ENCODE data around the gene FGD2.
"Not testable (repeated sequence)": the region's sequence is repeated elsewhere in the genome, so short reads cannot be mapped to it uniquely, and the experiment has no call there.

The FGD2 gene

GRCh38 chr6:36990401-36990800 lies 15.1 kb upstream of the FGD2 start:
- DNase-seq (ENCODE audit: low read depth in 2 of 2), result not testable (repeated sequence)

DNA sequence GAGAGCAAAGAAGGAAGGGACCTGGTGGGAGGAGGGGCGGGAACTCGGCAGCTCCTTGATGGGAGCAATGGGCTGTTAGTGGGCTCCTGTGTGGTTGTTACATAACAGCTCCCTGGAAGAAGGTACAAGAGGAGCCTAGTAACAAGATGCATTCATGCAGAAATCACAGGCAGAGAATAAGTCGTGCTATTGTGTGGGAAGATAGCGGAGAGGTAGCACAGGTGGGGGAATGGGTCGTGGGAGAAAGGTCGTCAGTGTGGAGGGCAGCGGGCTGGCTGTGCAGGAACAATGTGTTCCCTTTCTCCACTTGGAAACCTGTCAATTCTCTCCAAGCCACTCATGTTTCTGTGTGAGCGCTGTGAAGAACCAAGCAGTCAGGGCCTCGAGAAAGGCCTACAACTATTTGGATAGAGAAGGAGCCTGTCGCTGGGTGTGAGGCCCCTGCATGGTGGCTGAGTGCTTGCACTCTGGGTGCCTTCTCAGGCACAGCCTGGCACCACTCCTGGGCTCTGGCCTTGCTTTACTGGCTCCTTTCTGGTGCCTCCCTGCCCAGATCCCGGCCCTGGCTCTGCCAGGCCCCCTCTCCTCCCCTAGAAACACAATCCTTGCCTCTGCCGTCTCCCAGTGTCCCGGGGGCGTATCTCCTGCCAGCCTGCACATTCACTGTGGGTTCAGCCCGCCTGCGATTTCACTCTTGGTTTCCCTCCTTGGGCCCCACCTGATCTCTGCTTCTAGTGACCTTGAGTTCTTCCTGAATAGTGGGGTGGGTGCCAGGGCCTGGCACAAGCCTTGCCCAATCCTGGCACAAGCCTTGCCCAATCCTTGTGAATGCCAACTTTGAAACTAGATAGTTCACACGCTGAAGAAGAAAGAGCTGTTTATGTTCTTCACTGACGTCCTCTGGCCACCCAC lies 7.4 kb upstream of the FGD2 start:
- no peak for DNase-seq (ENCODE audit: low read depth in 2 of 2)

DNA sequence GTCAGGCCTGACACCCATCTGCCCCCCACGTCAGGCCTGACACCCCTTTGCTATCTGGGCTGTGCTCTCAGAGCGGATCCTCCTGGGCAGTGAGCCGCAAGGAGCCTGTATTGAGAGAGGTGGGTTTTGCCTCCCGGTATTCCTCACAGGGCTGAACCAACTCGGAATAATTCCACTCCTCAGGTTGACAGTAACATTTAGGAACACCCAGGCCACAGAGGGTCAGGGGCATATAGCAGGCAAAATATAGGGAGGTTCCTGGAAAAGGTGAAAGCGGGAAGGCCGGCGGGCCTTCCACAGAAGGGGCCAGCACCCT lies 6.8 kb upstream of the FGD2 start:
- no peak for DNase-seq (ENCODE audit: low read depth in 2 of 2)

DNA sequence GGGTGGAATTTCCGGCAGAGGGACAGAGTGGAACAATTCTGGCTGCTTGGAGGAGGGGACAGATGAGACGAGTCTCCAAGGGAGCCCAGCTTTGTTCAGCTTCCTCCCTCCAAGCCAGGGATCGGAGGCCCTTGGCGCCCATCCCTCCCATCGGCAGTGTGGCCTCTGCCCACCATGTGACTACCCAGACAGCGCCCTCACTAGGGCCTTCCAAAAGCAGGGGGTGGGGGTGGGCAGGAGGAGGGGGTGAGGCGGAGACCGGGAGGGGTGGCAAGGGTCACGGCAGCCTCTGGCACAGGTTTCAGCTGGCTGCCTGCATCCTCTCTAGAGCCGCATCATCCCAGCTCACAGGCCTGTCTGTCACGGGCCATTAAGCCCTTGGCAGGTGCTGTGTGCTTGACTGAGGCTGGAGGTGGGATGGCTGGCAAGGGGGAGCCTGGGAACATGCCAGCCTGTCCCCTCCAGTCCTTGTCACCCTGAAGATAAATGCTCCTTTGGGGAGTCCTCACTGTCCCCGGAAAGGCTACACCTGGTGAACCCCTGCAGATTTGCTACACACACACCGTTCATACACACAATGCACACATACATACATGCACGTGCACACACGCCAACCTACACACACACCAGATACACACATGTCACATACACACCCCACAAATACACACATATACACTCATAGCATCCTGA lies 6.2 kb upstream of the FGD2 start:
- DNase-seq (ENCODE audit: low read depth in 2 of 2), result no peak

DNA sequence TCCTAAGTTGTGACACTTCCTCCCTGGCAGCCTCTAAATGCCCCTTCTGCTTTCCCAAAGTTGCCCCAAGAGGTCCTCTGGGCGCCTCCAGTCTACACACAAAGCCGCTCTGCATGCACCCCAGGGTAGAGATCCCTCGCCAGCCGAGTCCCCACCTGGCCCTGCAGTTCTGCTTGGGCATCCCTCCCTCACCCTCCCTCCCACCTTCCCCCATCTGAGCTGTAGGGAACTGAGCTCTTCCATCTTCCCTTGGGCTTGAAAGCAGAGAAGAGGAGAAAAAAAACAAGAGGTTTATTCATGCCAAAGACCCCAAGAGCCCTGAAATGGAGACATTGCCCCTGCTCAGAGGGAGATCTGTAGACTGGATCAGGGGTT lies 5.7 kb upstream of the FGD2 start:
- no peak for DNase-seq (ENCODE audit: low read depth in 2 of 2)

DNA sequence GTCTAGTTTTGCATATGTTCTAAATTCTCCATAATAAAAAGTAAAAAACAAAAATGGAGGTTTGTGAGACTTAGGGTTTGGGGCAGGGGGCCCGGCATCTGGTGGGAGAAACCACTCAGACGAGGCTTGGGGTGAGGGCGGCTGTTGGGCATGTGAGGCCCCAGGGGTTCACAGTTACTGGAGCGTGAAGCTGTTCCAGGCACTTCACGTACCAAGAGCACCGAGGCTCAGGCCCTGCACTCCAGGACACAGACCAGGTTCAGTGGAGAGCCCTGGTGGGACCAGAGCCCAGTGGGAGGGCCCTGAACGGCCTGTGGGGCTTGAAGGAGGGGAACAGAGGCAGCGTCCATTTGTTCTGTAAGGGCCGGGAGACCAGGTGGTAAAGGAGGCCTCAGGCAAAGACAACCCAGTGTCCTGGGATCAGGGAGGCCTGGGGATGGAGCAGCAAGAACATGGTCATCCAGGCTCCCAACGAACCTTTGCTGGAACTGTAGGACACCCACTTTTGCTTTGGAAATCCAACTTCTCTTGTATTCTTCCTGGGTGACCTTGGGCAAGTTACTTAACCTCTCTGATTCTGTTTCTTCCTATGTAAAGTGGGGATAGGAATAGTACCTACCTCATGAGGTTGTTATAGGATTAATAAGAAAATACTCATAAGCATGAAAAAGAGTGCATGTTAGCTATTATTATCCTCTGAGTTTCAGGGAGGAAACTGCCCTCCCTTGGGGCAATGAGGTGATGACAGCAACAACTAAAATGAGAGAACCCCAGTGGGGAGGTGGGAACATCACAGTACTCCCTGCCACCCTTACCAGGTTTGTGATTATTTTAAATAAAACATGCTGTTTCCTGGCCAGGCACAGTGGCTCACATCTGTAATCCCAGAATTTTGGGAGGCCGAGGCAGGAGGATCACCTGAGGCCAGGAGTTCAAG lies 1.1 kb upstream of the FGD2 start:
- no peak for DNase-seq (ENCODE audit: low read depth in 2 of 2)

- DNase-seq (ENCODE audit: low read depth in 2 of 2), result no peak
Measured at GRCh38 chr6:37005827-37006567, 542 bp downstream of the FGD2 start.

- DNase-seq (ENCODE audit: low read depth in 2 of 2), result no peak
Measured at GRCh38 chr6:37006793-37007339, 1.4 kb downstream of the FGD2 start.

DNA sequence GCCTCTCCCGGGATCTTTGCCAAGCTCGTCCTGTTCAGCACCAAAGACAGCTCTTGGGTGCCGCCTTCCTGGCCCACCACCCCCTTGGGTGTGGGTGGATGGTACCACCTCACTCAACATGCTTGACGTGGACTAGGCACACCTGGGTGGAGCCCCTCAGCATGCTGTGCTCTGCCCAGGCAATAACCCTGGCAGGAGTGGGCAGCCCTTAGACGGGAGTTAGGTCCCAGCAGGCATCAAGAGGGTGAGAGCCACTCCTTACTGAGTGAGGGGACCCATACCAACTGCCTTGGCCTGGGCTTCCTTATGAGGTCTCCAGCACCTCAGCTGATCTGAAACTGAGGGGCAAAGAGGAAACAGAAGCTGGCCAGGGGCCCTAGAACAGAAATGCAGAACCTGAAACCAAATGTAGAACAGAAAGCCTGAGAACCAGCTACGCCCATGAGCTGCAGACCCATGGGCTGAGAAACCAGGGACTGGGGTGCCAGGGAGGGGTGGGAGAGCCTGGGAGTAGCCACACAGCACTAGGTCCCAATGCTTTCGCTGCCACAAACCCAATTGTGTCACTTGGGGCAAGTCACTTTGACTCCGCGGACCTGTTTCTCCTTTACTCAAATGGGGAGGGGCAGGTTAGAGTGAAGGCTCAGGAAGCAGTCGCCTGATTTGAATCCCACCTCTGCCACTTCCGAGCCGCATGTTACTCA lies 2.0 kb downstream of the FGD2 start:
- no peak for DNase-seq (ENCODE audit: low read depth in 2 of 2)

DNA sequence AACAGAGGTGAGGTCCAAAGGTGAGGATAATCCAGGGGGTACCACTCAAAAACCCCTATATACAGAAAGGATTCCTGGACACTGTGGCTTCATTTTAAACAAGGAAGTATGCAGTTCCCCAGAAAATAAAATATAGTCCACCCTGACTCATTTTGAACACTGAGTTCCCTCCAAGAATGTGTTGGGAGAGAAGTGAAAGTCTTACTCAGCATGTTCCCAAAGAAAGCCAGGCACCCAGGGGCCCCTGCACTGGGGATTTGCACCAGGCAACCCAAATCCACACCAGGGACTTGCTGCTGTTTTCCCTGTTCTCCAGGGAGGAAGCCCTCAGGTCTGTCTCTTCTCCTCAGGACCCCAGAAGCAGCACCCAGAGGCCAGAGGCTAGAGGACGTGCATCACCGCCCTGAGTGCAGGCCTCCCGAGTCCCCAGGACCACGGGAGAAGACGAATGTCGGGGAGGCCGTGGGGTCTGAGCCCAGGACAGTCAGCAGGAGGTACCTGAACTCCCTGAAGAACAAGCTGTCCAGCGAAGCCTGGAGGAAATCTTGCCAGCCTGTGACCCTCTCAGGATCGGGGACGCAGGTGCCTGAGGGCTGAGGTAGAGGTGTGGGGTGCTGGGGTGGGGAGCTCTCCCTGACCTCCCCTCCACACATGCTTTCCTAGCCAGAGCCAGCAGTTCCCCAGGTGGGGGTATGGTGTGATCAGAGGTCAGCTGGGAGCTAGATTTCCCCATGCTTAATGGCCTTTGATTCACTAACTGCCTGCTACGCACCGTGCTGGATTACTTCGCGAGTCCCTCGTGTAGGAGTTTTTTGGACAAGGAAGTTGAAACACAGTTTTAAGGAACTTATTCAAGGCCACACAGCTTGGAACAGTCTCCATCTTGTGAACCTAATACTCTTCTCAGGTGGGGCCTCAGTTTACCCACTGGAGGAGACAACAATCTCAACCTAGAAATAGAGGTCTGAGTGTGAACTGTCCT lies 3.3 kb downstream of the FGD2 start:
- no peak for DNase-seq (ENCODE audit: low read depth in 2 of 2)

DNA sequence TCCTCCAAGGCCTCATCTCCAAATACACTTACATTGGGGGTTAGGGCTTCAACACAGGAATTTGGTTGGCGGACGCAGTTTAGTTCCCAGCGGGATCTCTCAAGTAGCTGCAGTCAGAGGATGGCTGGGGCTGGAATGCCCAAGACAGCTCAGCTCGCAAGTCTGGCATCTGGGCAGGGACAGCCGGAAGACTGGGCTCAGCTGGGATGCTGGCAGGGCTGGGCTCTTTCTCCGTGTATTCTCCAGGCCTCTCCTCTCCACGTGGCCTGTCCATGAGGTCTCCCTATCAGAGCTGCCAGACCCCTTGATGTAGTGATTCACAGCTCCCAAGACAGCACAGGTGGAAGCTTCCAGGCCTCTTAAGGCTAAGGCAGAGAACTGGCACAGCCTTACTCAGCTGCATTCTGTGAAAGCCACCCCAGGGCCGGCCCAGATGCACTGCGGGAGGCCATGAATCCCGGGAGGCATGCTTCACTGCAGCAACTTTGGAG lies 5.0 kb downstream of the FGD2 start:
- DNase-seq (ENCODE audit: low read depth in 2 of 2), result no peak

GRCh38 chr6:37011656-37012378 lies 6.4 kb downstream of the FGD2 start:
- DNase-seq (ENCODE audit: low read depth in 2 of 2), result no peak

DNA sequence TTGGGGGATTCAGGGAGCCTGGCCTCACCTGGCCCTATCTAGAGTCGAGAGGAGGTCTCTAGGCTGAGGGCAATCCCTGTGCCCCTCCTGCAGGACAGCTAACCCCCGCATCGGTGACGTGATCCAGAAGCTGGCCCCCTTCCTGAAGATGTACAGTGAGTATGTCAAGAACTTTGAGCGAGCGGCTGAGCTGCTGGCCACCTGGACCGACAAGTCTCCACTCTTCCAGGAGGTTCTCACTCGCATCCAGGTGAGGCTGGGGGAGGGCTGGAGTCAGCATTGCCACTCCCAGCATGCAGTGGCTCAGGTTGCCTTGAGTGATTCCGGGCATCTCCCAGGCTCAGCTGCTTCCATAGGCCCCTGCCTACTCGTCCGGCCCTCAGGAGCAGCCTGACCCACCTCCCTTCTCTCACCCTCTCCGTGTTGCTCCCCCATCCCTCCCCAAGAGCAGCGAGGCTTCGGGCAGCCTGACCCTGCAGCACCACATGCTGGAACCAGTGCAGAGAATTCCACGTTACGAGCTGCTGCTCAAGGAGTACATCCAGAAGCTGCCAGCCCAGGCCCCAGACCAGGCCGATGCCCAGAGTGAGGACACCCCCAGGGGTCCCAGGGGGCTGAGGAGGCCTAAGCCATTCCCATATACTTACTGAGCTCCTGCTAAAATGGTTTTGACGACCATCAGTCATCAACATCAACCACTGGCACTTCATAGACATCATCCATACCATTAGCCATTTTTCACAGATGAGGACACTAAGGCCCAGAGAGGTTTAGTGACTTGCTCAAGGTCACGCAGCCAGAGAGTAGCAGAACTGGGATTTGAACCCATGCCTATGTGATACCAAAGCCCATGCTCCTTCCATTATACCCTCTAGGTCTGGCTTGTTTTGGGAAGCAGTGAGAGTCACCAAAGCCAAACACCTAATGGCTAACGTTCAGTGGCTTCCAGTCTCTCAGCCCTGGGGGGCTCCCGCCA lies 8.3 kb downstream of the FGD2 start:
- no peak for DNase-seq (ENCODE audit: low read depth in 2 of 2)

DNA sequence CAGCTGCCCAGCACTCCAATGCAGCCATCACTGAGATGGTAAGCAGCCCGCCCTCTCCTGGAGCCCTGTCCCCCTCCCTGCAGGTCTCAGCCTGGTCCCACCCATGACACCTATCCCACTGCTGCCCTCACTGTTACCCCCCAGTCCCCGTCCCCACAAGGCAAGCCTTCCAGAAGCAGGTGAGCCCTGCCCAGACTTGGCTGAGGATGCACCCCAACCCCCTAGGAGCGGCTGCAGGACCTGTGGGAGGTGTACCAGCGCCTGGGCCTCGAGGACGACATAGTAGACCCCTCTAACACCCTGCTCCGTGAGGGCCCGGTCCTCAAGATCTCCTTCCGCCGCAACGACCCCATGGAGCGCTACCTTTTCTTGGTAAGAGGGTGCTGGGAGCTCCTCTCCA lies 9.2 kb downstream of the FGD2 start:
- DNase-seq (ENCODE audit: low read depth in 2 of 2), result no peak

DNA sequence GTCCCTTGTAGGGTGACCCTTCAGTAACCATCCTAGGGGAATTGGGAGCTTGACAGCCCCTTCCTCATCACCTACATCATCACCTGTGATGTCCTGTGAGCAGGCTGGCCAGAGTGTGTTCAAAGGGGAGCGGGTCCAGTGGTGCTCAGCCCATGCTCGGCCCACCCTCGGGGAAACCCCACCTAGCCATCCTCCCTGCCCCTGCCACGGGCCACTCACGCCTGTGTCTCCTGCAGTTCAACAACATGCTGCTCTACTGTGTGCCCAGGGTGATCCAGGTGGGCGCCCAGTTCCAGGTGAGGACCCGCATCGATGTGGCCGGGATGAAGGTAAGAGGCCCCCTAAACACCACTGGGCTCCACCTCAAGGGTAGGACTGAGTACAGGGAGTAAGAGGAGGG lies 10.1 kb downstream of the FGD2 start:
- DNase-seq (ENCODE audit: low read depth in 2 of 2), result no peak

DNA sequence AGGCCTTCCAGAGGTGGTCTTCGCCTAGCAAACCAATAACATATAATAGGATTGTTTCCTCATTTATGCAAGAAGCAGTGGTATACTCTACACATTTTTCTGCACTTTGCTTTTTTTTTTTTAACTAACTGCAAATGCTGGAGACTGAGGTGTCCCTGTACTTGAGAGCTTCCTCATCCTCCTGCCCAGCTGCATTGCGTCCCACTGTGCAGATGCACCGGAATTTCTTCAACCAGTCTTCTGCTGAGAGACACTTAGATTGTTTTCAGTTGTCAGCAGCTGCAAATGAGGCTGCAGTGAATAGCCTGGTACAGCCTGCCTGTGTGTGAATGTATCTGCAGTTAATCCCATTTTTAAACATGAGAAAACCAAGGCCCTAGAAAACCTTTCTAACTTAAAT lies 11.5 kb downstream of the FGD2 start:
- no peak for DNase-seq (ENCODE audit: low read depth in 2 of 2)

DNA sequence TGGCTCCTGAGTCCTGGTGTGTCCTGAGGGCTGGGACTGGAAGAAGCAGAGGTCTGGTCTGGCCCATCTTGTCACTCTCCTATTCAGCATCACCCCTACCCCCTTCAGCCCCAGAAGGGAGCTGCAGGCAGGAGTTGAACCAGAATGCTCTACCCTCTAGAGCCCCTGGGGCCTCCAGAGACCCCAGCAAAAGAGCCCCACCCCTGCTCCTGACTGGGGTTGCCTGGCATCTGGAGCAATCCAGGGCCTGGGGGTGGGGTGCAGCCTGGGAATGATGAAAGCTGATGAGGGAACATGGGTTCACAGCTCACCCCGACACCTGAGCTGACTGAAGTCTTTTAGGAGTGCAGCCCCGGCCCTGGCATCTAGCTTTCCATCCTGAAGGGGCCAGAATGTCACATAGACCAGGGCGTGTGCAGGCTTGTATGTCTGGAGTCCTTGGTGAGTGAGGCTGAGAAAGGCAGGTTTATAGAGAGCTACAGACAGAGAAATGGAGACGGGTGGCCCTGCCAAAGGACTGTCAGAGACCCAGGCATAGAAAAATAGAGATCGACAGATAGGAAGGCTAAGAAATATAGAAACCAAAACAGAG lies 12.2 kb downstream of the FGD2 start:
- no peak for DNase-seq (ENCODE audit: low read depth in 2 of 2)
